MM.1S (cell line): ENCODE data around the gene TGFBR3L.

Source experiments
- DNase-seq: peaks from one replicate; pipeline ENCODE4 v3.0.0-alpha.2; 2015
- H2AFZ ChIP-seq: fragments of 300-600 bp; sonication (generic); 2 replicates; pipeline ENCODE4 v1.6.0; 2016; ENCODE audit warnings: antibody characterized with exemption, low read length
- H3F3A ChIP-seq: fragments of 300-600 bp; sonication (generic); 2 replicates; pipeline ENCODE4 v1.6.1; 2016; ENCODE audit warnings: mild to moderate bottlenecking, antibody characterized with exemption, low read length, moderate library complexity, mixed read lengths; ENCODE audit not compliant: insufficient read depth
- H3K27ac ChIP-seq: fragments of 300-600 bp; sonication (generic); 2 replicates; pipeline ENCODE4 v1.5.1; 2016; ENCODE audit warnings: mild to moderate bottlenecking, low read length
- H3K27me3 ChIP-seq: fragments of 300-600 bp; sonication (generic); replicated peaks from 2 replicates; pipeline ENCODE4 v1.6.0; 2016; ENCODE audit warnings: low read length; ENCODE audit not compliant: insufficient read depth
- H3K36me3 ChIP-seq: fragments of 300-600 bp; sonication (generic); replicated peaks from 2 replicates; pipeline ENCODE4 v1.6.1; 2016; ENCODE audit warnings: mild to moderate bottlenecking, low read length, mixed read lengths; ENCODE audit not compliant: insufficient read depth
- H3K4me1 ChIP-seq: fragments of 300-600 bp; sonication (generic); 2 replicates; pipeline ENCODE4 v1.6.1; 2016; ENCODE audit warnings: low read length, mixed read lengths
- H3K4me2 ChIP-seq: fragments of 300-600 bp; sonication (generic); 2 replicates; pipeline ENCODE4 v1.6.0; 2016; ENCODE audit warnings: low read depth, low read length
- H3K4me3 ChIP-seq: fragments of 300-600 bp; sonication (generic); 2 replicates; pipeline ENCODE4 v1.5.1; 2016; ENCODE audit warnings: low read length, mixed read lengths
- H3K79me2 ChIP-seq: fragments of 300-600 bp; sonication (generic); 2 replicates; pipeline ENCODE4 v1.6.1; 2016; ENCODE audit warnings: mixed run types, low read length, mixed read lengths
- H3K9ac ChIP-seq: fragments of 300-600 bp; sonication (generic); 2 replicates; pipeline ENCODE4 v1.6.1; 2016; ENCODE audit warnings: low read length, mixed read lengths
- H3K9me2 ChIP-seq: fragments of 300-600 bp; sonication (generic); replicated peaks from 2 replicates; pipeline ENCODE4 v1.6.1; 2016; ENCODE audit warnings: mild to moderate bottlenecking, low read length, mixed read lengths; ENCODE audit not compliant: insufficient read depth
- H3K9me3 ChIP-seq: fragments of 300-600 bp; sonication (generic); replicated peaks from 2 replicates; pipeline ENCODE4 v1.6.1; 2016; ENCODE audit warnings: mild to moderate bottlenecking, low read length, mixed read lengths; ENCODE audit not compliant: insufficient read depth
- H4K20me1 ChIP-seq: fragments of 300-600 bp; sonication (generic); 2 replicates; pipeline ENCODE4 v1.6.1; 2016; ENCODE audit warnings: mild to moderate bottlenecking, low read length, moderate library complexity, mixed read lengths; ENCODE audit not compliant: insufficient read depth
- EZH2 ChIP-seq: fragments of 300-600 bp; sonication (generic); optimal IDR thresholded peaks from 2 replicates; pipeline ENCODE3; 2017; ENCODE audit warnings: low read depth, mild to moderate bottlenecking, antibody characterized with exemption, low read length, mixed read lengths
- EZH2phosphoT487 ChIP-seq: fragments of 300-600 bp; sonication (generic); IDR thresholded peaks from 2 replicates; pipeline ENCODE4 v1.6.1; 2018; ENCODE audit warnings: antibody characterized with exemption, low read length
- TF ChIP-seq, protein P1 (sequence below): fragments of 300-600 bp; sonication (generic); IDR thresholded peaks from 2 replicates; pipeline ENCODE4 v1.5.1; 2016; ENCODE audit warnings: antibody characterized with exemption, low read length, mixed read lengths

TGFBR3L gene

DNA sequence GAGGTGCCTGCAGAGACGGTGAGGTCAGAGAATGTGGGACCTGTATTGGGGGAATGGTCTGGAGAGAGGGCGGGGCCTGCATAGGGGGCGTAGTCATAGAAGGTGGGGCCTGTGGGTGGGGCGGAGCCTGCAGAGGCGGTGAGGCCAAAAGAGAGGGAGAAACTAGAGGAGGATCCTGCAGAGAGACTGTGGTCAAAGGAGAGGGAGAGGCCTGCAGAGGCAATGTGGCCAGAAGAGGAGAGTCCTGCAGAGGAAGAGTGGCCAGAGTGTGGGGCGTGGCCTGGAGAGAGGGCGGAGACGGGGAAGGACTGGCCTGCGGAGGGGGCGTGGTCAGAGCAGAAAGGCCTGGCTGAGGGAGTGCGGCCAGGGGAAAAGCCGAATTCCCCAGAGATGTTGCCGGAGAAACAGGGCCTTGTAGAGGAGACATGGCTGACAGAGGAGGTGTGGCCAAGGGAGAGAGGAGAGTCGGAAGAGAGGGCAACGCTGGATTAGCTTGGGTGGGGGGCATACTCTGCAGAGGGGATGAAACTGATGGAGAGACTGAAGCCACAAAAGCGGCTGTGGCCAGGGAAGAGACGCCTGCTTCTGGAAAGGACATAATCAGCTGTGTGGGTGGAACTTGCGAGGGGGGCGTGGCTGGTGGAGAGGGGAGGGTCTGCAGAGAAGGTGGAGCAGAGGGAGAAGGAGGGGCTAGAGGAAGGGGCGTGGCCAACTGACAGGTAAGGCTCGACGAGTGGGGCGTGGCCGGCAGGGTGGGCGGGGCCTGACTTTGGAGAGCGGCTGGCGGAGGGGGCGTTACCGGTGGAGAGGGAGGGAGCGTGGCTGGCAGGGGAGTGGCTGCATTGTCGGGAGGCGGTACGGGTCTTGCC, 43.0 kb upstream of the TGFBR3L start:
- Histone ChIP-seq H2AFZ (peak overlapping the region; percentile 31; the same call in 1 of the 2 replicates), H3K9ac (no peak overlapping the region)

GRCh38 chr19:7872306-7873204, 42.1 kb upstream of the TGFBR3L start:
- peaks cover 12% of the 10 kb centered on the region for H3F3A ChIP-seq
- no peak overlapping the region for H3K27ac ChIP-seq
- H3K27me3 ChIP-seq: peaks cover 30% of the 10 kb centered on the region
- H3K9ac ChIP-seq: no peak overlapping the region
- H3K36me3 ChIP-seq: no peaks in the 10 kb centered on the region
- no peak for TF ChIP-seq EZH2
- TF ChIP-seq, protein P1, sequence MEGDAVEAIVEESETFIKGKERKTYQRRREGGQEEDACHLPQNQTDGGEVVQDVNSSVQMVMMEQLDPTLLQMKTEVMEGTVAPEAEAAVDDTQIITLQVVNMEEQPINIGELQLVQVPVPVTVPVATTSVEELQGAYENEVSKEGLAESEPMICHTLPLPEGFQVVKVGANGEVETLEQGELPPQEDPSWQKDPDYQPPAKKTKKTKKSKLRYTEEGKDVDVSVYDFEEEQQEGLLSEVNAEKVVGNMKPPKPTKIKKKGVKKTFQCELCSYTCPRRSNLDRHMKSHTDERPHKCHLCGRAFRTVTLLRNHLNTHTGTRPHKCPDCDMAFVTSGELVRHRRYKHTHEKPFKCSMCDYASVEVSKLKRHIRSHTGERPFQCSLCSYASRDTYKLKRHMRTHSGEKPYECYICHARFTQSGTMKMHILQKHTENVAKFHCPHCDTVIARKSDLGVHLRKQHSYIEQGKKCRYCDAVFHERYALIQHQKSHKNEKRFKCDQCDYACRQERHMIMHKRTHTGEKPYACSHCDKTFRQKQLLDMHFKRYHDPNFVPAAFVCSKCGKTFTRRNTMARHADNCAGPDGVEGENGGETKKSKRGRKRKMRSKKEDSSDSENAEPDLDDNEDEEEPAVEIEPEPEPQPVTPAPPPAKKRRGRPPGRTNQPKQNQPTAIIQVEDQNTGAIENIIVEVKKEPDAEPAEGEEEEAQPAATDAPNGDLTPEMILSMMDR: no peak
- TF ChIP-seq EZH2phosphoT487: no peak
- H3K79me2 ChIP-seq: no peaks in the 10 kb centered on the region
- peaks cover 11% of the 10 kb centered on the region; the same call in 1 of the 2 replicates for H3K4me1 ChIP-seq
- H3K9me3 ChIP-seq: no peaks in the 10 kb centered on the region
- H3K9me2 ChIP-seq: no peaks in the 10 kb centered on the region
- no peak overlapping the region for H3K4me3 ChIP-seq
- DNase-seq: no peak
- no peak overlapping the region for H2AFZ ChIP-seq
- no peak overlapping the region for H3K4me2 ChIP-seq
- no peaks in the 10 kb centered on the region for H4K20me1 ChIP-seq

More for the DNA sequence above, 43.0 kb upstream of the TGFBR3L start:
- no peaks in the 10 kb centered on the region for H3K9me3 ChIP-seq
- TF ChIP-seq EZH2phosphoT487 (no peak), EZH2 (no peak)
- TF ChIP-seq, protein P1: no peak
- H3K4me1 ChIP-seq: peaks cover 11% of the 10 kb centered on the region; the same call in 1 of the 2 replicates
- peaks cover 24% of the 10 kb centered on the region for H3K27me3 ChIP-seq
- H3K4me3 ChIP-seq: no peak overlapping the region
- H3K36me3 ChIP-seq: no peaks in the 10 kb centered on the region
- peaks cover 12% of the 10 kb centered on the region for H3F3A ChIP-seq
- DNase-seq: no peak
- no peak overlapping the region for H3K27ac ChIP-seq
- H3K4me2 ChIP-seq: peak overlapping the region; percentile 30; the same call in 1 of the 2 replicates
- no peaks in the 10 kb centered on the region for H3K9me2 ChIP-seq
- no peaks in the 10 kb centered on the region for H4K20me1 ChIP-seq
- no peaks in the 10 kb centered on the region for H3K79me2 ChIP-seq

GRCh38 chr19:7873304-7874075, 41.1 kb upstream of the TGFBR3L start:
- no peaks in the 10 kb centered on the region for H3K36me3 ChIP-seq
- TF ChIP-seq EZH2phosphoT487 (no peak), EZH2 (no peak)
- TF ChIP-seq, protein P1: no peak
- no peaks in the 10 kb centered on the region for H3K79me2 ChIP-seq
- H3K4me2 ChIP-seq: no peak overlapping the region
- no peaks in the 10 kb centered on the region for H3K9me3 ChIP-seq
- no peak overlapping the region for H3K27ac ChIP-seq
- H3K4me1 ChIP-seq: peaks cover 11% of the 10 kb centered on the region; the same call in 1 of the 2 replicates
- DNase-seq: no peak
- peaks cover 12% of the 10 kb centered on the region for H3F3A ChIP-seq
- H3K27me3 ChIP-seq: peaks cover 30% of the 10 kb centered on the region
- no peaks in the 10 kb centered on the region for H4K20me1 ChIP-seq
- H3K4me3 ChIP-seq: no peak overlapping the region
- no peak overlapping the region for H3K9ac ChIP-seq
- H3K9me2 ChIP-seq: no peaks in the 10 kb centered on the region
- no peak overlapping the region for H2AFZ ChIP-seq
